HG02571 (cell line): Measurements from ENCODE around the gene F2RL3.

Experiments
- ATAC-seq: cut with Tn5 transposase; IDR thresholded peaks from one replicate; pipeline ENCODE4 v1.9.1; 2021; ENCODE audit warnings: mild to moderate bottlenecking, moderate library complexity; ENCODE audit not compliant: unreplicated experiment

Gene F2RL3

GRCh38 chr19:16892868-16893685, 4.3 kb downstream of the F2RL3 start:
- ATAC-seq = no peak

GRCh38 chr19:16893686-16893989, 4.8 kb downstream of the F2RL3 start:
- ATAC-seq = no peak

GRCh38 chr19:16894080-16894479, 5.3 kb downstream of the F2RL3 start:
- no peak for ATAC-seq

GRCh38 chr19:16895467-16896145, 6.8 kb downstream of the F2RL3 start:
- no peak for ATAC-seq

- ATAC-seq = peak; percentile 30
Measured at GRCh38 chr19:16896146-16897028, 7.6 kb downstream of the F2RL3 start.

- peak; percentile 37 for ATAC-seq
Measured at GRCh38 chr19:16897029-16897855, 8.4 kb downstream of the F2RL3 start.

- ATAC-seq = no peak
Measured at GRCh38 chr19:16897856-16898161, 9.0 kb downstream of the F2RL3 start.

- ATAC-seq = no peak
Measured at GRCh38 chr19:16898361-16899015, 9.7 kb downstream of the F2RL3 start.

GRCh38 chr19:16899566-16900075, 10.8 kb downstream of the F2RL3 start:
- no peak for ATAC-seq

GRCh38 chr19:16901491-16902175, 12.8 kb downstream of the F2RL3 start:
- no peak for ATAC-seq

- no peak for ATAC-seq
Measured at GRCh38 chr19:16902545-16902944, 13.7 kb downstream of the F2RL3 start.

- no peak for ATAC-seq
Measured at GRCh38 chr19:16903347-16903746, 14.5 kb downstream of the F2RL3 start.

GRCh38 chr19:16904599-16904998, 15.8 kb downstream of the F2RL3 start:
- ATAC-seq = no peak

- no peak for ATAC-seq
Measured at GRCh38 chr19:16908759-16909158, 20.0 kb downstream of the F2RL3 start.

GRCh38 chr19:16911046-16911445, 22.2 kb downstream of the F2RL3 start:
- ATAC-seq = no peak

GRCh38 chr19:16912780-16913179, 24.0 kb downstream of the F2RL3 start:
- ATAC-seq = no peak

GRCh38 chr19:16914421-16914820, 25.6 kb downstream of the F2RL3 start:
- ATAC-seq = no peak

GRCh38 chr19:16915135-16915534, 26.3 kb downstream of the F2RL3 start:
- ATAC-seq = no peak

- ATAC-seq = no peak
Measured at GRCh38 chr19:16915734-16916133, 26.9 kb downstream of the F2RL3 start.

GRCh38 chr19:16917401-16917800, 28.6 kb downstream of the F2RL3 start:
- ATAC-seq = no peak
